CD4-positive, alpha-beta T cell treated with Interleukin-6 at 100 ng/mL for 8 hours (primary cell): ENCODE data around the gene SMC1B.
"Not testable (repeated sequence)": the region's sequence is repeated elsewhere in the genome, so short reads cannot be mapped to it uniquely, and the experiment has no call there.

Source experiments
- DNase-seq: peaks from one replicate; pipeline ENCODE4 v3.0.0-alpha.2; 2020; ENCODE audit warnings: mixed read lengths, low spot score

Gene SMC1B, protein sequence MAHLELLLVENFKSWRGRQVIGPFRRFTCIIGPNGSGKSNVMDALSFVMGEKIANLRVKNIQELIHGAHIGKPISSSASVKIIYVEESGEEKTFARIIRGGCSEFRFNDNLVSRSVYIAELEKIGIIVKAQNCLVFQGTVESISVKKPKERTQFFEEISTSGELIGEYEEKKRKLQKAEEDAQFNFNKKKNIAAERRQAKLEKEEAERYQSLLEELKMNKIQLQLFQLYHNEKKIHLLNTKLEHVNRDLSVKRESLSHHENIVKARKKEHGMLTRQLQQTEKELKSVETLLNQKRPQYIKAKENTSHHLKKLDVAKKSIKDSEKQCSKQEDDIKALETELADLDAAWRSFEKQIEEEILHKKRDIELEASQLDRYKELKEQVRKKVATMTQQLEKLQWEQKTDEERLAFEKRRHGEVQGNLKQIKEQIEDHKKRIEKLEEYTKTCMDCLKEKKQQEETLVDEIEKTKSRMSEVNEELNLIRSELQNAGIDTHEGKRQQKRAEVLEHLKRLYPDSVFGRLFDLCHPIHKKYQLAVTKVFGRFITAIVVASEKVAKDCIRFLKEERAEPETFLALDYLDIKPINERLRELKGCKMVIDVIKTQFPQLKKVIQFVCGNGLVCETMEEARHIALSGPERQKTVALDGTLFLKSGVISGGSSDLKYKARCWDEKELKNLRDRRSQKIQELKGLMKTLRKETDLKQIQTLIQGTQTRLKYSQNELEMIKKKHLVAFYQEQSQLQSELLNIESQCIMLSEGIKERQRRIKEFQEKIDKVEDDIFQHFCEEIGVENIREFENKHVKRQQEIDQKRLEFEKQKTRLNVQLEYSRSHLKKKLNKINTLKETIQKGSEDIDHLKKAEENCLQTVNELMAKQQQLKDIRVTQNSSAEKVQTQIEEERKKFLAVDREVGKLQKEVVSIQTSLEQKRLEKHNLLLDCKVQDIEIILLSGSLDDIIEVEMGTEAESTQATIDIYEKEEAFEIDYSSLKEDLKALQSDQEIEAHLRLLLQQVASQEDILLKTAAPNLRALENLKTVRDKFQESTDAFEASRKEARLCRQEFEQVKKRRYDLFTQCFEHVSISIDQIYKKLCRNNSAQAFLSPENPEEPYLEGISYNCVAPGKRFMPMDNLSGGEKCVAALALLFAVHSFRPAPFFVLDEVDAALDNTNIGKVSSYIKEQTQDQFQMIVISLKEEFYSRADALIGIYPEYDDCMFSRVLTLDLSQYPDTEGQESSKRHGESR

DNA sequence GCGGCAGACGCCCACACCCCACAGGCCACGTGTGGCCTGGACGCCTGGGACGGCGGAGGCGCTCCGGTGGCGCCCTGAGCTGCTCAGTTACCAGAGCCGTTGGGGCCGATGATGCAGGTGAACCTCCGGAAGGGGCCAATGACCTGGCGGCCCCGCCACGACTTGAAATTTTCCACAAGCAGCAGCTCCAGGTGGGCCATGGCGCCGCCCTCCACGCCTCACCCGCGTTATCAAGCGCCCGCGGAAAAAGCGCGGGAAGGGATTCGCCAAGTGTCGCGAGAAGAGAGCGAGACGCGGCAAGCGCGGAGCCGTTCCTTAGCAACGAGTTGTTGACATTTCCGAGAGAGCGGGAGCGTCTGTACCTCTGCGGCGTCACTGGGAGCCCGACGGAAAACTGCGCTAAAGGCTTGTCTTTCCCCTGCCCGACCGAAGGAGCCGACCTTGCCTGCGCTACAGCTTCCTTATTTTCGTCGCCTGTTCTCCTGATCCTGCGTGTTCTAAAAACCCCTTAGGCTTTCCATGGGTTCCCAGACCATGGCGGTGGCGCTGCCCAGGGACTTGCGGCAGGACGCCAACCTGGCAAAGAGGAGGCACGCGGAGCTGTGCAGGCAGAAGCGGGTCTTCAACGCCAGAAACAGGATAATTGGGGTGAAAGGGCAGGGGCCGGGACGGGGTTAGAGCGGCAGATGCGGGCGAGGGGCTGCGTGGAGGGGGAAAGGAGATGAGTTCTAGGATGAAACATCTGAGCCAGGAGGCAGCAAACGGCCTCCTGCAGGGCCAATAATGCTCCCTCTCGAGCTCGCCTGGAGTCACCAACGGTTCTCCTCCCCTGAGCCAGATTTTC, at the start of gene SMC1B, which contains the start of gene RIBC2:
SMC1B (minus strand) TSS at position 232 of the 844 bp plus-strand sequence; CDS start at position 200, 32 bp downstream.
RIBC2 (plus strand) TSS at position 326 of the 844 bp plus-strand sequence; CDS start at position 520, 194 bp downstream.
- peak; percentile 77 for DNase-seq

DNA sequence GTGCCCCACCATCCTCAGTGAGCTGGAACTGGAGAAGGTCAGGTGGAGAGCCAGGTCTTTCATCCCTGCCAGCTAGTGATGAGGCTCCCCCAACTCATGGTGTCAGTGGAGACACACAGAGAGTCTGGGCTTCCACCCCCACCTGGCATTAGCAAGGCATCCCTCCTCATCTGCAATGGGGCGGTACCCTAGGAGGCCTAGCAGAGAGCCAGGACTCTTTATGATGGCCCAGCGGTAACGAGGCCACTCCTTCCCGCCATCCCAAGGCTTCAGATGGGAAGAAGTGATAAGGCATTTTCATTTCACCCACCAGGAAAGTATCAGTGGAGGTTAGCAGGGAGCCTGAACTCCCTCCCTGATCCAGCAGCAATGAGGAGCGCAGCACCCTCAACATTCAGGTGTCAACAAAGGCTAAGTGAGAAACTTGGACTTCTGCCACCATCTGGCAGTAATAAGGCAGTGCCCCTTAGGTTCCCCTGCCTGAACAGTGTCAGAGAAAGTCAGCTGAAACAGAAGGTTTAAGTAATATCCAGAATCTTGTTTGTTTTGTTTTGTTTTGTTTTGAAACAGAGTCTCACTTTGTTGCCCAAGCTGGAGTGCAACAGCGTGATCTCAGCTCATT, 48.7 kb upstream of the SMC1B start:
- no peak for DNase-seq

DNA sequence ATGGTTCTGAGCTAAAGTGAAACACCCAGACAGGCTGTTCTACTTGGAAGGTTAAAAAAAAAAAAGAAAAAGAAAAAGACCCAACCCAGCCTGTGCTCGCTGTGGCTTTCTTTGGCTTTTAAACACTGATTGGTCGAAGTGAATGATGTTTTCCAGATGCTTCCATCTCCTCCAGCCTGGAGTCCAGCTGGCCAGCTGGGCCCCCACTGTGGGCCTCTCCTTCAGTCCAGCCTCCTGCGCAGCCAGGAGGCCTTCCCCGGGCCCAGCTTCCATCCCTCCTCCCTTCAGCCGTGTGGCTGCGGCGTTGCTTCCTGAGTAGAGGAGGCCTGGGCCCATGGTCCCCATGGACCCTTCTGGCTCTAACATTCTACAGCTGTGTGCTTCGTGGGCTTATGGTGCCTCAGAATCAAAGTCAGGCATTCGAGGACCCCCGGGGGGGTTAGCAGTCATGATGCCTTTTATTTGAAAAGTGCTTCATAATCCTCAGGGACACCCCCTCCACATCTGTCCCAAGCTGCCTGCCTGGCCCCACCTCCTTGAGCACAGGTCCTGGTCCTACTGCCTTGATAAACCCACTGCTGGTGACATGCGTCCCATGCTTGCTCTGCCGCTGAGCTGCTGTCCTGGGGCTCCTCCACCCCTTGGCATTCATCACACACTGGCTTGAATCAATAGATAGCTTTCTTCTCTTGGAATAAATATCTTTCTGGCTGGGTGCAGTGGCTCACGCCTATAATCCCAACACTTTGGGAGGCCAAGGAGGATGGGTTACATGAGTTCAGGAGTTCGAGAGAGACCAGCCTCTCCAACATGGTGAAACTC, 47.1 kb upstream of the SMC1B start:
- DNase-seq: no peak

DNA sequence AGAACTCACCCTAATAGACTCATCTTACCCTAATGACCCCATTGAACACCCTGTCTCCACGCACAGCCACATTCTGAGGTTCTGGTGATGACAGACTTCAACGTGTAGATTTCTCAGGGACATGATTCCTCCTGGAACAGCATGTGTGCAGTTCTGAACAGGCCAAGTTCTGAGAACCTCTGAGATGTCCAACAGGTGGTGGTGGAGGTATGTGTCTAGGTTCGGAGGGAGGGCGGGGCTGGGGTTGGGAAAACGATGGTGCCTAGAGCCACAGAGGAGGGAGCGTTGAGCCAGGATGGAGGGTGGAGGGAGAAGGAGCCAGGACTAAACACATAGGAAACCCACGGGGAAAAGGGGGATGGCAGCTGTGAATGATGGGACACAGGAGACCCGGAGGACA, 45.8 kb upstream of the SMC1B start:
- DNase-seq: no peak

DNA sequence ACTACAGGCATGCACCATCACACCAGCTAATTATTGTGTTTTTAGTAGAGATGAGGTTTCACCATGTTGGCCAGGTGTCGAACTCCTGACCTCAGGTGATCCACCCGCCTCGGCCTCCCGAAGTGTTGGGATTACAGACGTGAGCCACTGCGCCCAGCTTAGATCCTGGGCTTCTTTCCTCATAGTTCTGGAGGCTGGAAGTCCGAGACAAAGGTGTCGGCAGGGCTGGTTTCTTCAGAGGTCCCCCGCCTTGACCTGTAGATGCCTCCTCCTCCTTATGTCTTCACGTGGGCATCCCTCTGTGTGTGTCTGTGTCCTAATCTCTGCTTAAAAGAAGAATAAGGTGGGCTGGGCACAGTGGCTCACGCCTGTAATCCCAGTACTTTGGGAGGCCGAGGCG, 45.1 kb upstream of the SMC1B start:
- DNase-seq: no peak

DNA sequence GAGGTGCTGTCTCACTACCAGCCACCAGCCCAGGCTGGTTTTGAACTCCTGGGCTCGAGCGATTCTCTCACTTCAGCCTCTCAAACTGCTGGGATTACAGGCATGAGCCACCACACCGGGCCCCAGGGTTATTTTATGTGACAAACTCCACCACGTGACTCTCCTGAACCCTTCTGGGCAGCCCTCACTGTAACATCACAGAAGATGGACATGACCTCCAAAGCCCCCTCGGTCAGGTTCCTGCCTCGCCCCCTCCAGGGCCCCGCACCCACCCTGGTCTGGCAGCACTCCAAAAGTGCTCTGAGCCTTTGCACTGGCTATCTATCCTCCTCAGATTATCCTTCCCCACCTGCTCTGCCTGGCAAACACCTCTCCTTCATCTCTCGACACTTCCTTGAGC, 43.4 kb upstream of the SMC1B start:
- no peak for DNase-seq

DNA sequence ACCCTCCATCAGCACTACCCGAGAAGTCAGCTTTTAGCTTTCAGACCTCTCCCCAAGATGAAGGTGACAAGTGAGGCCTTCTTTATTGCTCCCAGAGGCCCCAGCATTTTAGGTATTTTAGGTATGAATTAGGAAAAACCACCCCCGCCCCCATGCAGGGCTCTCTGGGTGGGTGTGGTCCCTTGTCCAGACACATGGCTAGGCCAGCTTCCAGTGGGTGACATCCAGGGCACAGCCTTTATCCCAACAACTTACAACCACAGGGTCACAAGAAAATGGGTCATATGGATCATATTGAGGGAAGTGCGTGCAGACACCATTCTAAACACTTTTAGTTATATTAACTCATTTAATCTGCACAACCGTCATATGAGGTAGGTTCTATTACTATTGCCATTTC, 42.2 kb upstream of the SMC1B start:
- DNase-seq: no peak

DNA sequence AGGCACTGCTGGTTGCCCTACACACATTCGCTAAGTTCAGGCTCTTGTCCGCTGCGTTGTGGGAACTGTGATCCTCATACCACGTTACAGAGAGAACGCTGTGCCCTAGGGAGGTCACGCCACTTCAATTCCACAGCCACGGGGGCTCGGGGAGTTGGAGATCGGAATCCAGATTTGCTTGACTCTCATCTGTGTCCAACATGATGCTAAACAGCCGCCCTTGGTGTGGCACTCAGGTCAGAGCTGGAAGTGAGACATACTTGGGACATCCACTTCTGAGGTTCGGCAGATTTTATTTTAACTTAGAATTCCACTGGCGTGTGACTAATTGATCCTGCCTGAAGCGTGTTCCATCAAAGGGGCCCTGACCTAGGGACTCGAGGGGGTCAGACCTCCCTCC, 41.8 kb upstream of the SMC1B start:
- DNase-seq: no peak

DNA sequence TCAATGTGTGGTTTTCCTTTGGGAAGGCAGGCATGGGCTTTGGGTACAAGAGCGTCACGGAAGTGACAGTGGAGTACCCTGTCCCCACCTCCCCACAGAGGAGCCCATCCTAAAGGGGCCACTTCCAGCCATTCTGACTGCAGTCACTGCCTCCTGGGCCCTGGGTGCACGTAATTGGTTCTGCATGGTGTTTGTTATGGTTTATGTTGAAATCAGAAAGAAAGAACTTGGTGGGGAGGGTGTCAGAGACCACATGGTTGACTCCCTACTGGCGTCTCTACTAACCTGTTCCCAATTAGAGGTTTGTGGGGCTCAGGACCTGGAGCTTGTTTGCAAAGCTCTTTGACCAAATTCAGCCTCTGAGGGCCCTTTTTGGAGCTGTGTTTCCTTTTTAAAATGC, 40.9 kb upstream of the SMC1B start:
- DNase-seq: no peak

DNA sequence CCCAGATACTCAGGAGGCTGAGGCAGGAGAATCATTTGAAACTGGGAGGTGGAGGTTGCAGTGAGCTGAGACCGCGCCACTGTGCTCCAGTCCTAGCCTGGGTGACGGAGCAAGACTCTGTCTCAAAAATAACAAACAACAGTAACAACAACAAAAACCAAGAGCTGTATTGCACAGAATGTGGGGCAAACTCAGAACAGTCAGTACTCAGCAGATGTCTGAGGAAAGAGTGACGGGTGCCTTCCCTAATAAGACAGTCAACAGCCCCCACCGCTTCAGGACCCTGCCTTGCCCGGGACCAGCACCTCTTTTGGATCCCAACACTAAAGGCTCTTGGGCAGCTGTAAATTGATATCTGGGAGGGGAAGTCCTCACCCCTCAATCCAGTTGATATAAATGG, 40.4 kb upstream of the SMC1B start:
- DNase-seq: no peak

DNA sequence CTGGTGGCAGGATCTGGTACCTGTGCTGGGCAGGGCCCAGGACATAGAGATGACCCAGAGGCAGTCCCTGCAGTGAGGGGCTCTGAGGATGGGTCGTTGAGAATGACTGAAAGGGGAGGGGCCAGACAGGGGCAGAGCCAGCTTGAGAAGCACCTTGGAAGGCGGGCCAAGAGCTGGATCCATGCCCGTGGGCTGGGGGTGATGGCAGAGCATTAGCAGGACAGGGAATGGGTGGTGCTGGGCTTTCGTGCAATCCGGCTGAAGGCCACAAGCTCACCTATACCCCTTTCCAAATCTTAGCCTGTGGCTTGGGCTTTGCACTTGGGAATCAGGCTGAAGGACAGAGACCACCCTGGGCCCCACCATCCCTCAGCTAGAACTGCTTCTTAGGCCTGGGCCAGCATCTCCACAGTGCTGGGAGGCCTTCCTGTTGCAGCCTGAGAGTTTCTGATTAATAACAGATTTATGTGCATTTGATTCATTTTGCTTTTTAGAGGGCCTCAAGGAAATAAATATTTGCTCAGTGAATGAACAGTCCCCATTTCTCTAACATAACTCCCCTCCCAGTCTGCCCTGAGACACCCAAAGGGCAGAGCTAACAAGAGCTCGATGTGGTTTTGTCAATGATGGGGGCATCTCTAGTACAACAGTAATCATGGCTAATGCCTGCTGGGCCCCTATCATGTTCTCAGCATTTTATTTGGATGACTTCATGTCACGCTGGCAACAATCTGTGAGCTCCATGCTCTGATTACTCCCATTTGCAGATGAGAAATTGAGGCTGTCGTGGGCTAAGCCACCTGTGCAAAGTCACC, 39.4 kb upstream of the SMC1B start:
- DNase-seq: no peak

DNA sequence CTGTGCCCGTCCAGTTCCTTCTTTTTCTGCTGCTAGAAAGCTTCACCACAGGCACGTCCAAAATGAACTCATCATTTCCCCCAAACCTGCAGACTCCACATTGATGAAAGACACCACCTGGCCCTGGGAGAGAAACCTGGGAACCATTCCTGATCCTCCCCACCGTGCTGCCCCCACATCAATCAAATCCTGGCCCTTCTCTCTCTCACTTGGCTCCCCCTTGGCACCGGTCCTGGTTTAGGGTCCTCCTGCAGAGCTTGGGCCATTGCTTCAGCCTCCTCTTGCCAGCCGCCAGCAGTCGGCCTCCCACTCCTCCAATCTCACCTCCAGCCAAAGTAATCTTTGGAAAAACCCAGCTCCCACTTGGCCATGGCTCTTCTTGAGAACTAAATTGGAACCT, 38.6 kb upstream of the SMC1B start:
- no peak for DNase-seq

DNA sequence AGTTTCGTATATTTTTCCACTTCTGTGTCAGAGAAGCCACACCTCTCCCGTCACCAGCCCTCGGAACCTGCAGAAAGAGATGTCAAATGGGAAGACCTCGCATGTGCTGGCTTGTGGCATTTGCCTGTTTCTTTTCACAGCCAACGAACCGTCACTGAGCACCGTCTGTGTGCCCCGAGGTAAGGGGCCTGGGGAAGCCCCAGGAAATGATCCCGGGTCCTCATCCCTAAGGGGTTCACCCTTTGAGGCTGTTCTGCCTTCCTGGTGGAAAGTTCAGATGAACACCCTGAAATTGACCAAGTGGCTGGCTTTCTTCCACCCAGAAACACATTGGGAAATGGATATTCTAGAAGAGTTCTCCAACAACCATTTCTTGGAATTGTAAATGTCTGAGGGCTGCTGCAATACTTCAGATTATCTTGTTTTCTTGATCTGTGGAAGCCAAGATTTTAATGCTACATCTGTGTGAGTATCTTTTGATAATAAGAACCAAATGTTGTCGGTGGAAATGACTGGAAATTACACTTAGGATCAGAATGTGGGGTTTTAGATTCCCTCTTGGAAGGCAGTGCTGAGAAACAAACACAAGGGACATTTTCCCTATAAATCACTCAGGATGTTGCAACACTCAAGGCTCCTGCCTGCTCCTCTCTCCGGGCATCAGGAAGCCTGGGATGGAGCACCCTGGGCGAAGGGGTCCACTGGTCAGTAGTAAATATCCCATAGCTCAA, 37.7 kb upstream of the SMC1B start:
- no peak for DNase-seq

DNA sequence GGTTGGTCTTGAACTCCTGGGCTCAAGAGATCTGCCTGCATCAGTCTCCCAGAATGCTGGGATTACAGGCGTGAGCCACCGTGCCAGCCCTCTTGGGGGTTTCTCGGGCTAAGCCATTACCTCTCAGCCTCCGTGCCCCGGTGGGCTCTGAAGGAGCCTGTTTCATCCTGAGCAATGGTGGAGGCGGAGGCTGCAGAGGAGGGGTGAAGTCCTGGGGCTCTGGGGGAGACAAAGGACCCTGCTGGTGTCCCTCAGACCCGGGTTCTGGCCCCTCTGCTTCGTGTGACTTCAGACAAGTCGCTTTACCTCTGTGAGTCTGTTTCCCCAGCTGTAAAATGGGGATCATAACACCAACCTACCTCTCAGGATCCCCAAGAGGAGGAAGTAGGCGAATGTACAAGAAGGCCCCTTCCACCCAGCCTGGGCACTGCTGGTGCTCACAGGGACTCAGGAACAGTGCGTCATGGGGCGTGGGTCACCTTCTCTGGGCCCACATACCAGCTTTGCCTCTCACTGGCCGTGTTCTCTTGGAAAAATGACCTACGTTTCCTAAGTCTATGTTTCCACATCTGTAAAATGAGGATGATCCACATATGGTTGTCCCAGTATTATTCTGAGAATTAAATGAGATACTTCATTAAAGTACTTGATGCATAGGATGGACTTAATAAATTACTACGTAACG, 36.8 kb upstream of the SMC1B start:
- no peak for DNase-seq

DNA sequence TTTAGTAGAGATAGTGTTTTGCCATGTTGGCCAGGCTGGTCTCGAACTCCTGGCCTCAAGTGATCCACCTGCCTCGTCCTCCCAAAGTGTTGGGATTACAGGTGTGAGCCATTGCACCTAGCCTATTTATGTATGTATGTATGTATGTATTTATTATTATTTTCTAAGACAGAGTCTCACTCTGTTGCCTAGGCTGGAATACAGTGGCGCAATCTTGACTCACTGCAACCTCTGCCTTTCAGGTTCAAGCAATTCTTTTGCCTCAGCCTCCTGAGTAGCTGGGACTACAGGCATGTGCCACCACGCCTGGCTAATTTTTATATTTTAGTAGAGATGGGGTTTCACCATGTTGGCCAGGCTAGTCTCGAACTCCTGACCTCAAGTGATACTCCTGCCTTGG, 36.0 kb upstream of the SMC1B start:
- not testable (repeated sequence) for DNase-seq

DNA sequence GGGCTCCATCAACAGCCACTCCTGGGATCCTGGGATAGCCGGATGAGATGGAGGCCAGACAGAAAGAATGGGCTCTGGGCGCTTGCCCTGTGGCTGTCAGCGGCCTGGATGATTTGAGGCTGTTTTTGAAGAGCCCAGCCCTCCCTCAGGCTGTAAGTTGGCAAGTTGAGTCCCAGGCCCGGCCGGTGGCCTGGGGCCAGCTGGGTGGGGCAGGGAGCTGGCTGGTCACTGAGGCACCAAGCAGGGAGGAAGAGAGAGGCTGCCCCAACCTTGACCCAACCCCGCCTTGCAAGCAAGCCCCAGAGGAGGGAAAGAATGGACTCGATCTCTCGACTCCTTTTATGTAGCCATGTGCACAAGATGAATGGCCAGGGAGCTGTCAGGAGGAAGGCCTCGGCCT, 35.0 kb upstream of the SMC1B start:
- DNase-seq: no peak

DNA sequence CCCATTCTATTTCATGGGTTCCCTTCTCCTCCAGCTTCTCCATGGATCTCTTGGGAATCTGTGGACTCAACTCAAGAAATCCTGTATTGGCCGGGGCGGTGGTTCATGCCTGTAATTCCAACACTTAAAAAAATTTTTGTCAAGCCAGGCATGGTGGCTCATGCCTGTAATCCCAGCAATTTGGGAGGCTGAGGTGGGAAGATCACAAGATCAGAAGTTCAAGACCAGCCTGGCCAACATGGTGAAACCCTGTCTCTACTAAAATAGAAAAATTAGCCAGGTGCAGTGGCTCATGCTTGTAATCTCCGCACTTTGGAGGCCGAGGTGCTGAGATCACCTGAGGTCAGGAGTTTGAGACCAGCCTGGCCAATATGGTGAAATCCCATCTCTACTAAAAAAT, 34.2 kb upstream of the SMC1B start:
- not testable (repeated sequence) for DNase-seq

DNA sequence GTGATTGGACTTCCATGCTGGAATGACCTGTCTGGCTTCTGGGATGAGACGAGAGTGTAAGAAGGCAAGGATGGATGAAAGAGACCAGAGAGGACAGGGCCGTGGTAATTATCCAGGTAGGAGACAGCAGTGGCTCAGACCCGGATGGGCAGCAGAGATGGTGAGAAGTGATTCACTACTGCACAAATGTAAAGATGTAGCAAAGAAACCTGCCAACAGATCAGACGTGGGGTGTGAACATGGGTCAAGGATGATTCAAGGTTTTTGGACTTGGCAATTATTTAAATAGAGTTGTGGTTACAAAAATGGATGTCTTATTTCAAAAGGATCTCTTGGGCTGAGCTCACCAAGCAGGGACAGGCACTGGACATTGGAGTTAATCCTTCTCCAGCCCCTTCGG, 32.8 kb upstream of the SMC1B start:
- DNase-seq: no peak
